WERI-Rb-1 (cell line): ENCODE measurements around the gene MED22.

ENCODE experiments used
- DNase-seq: peaks from one replicate; pipeline ENCODE4 v3.0.0-alpha.2; 2020
- H3K27ac ChIP-seq: fragments of 250-450 bp; sonication (Bioruptor Pico); 2 replicates; pipeline ENCODE4 v1.5.1; 2020; ENCODE audit warnings: mild to moderate bottlenecking, moderate library complexity
- H3K27me3 ChIP-seq: fragments of 250-450 bp; sonication (Bioruptor Pico); 2 replicates; pipeline ENCODE4 v1.5.1; 2021; ENCODE audit warnings: mild to moderate bottlenecking, low read depth, moderate library complexity; ENCODE audit not compliant: insufficient read depth, severe bottlenecking
- H3K36me3 ChIP-seq: fragments of 250-450 bp; sonication (Bioruptor Pico); 2 replicates; pipeline ENCODE4 v1.5.1; 2020; ENCODE audit warnings: mild to moderate bottlenecking, moderate library complexity
- H3K4me3 ChIP-seq: 2 replicates; pipeline ENCODE4 v1.5.1; 2011; ENCODE audit warnings: low read depth, mild to moderate bottlenecking, control low read depth, low read length
- H3K9me3 ChIP-seq: fragments of 250-450 bp; sonication (Bioruptor Pico); 2 replicates; pipeline ENCODE4 v1.5.1; 2021; ENCODE audit warnings: mild to moderate bottlenecking, moderate library complexity; ENCODE audit not compliant: severe bottlenecking
- CTCF ChIP-seq: IDR thresholded peaks from 2 replicates; pipeline ENCODE4 v1.5.1; 2011; ENCODE audit warnings: low read depth, mild to moderate bottlenecking, control low read depth, inconsistent platforms, low read length

Gene MED22

GRCh38 chr9:133333566-133333965 is 14.4 kb downstream of the MED22 start:
- peak; percentile 22; the same call in 1 of the 2 replicates for TF ChIP-seq CTCF
- Histone ChIP-seq H3K4me3 (no peak overlapping the region), H3K9me3 (no peaks in the 10 kb centered on the region), H3K36me3 (peaks cover 54% of the 10 kb centered on the region), H3K27ac (no peak overlapping the region), H3K27me3 (no peaks in the 10 kb centered on the region)
- no peak for DNase-seq

- Histone ChIP-seq H3K9me3 (no peaks in the 10 kb centered on the region), H3K4me3 (no peak overlapping the region), H3K36me3 (peaks cover 54% of the 10 kb centered on the region), H3K27ac (no peak overlapping the region), H3K27me3 (no peaks in the 10 kb centered on the region)
- DNase-seq, result no peak
- no peak for TF ChIP-seq CTCF
Observed at GRCh38 chr9:133333011-133333410, 14.9 kb downstream of the MED22 start.

- peaks cover 54% of the 10 kb centered on the region for H3K36me3 ChIP-seq
Observed at GRCh38 chr9:133332381-133332730, 15.6 kb downstream of the MED22 start.

GRCh38 chr9:133331641-133332380 is 16.1 kb downstream of the MED22 start:
- H3K27ac ChIP-seq, result no peak overlapping the region
- H3K4me3 ChIP-seq, result no peak overlapping the region
- no peak for TF ChIP-seq CTCF
- H3K9me3 ChIP-seq, result no peaks in the 10 kb centered on the region
- no peaks in the 10 kb centered on the region for H3K27me3 ChIP-seq
- no peak for DNase-seq
- H3K36me3 ChIP-seq, result peaks cover 54% of the 10 kb centered on the region

More at GRCh38 chr9:133332381-133332730, 15.6 kb downstream of the MED22 start:
- no peak for TF ChIP-seq CTCF
- no peak overlapping the region for H3K4me3 ChIP-seq
- no peak overlapping the region for H3K27ac ChIP-seq
- H3K9me3 ChIP-seq, result no peaks in the 10 kb centered on the region
- H3K27me3 ChIP-seq, result no peaks in the 10 kb centered on the region
- DNase-seq, result no peak

- no peaks in the 10 kb centered on the region for H3K27me3 ChIP-seq
- DNase-seq, result no peak
- no peak overlapping the region for H3K27ac ChIP-seq
- TF ChIP-seq CTCF, result no peak
- H3K36me3 ChIP-seq, result peaks cover 54% of the 10 kb centered on the region
- H3K9me3 ChIP-seq, result no peaks in the 10 kb centered on the region
- no peak overlapping the region for H3K4me3 ChIP-seq
Observed at GRCh38 chr9:133331221-133331620, 16.7 kb downstream of the MED22 start.
